ENCODE measurements around the gene NCOA1. TPM values are rescaled to one million over a fixed set of nuclear protein-coding genes. Genes with fewer than 3 reads are reported as not detected.
"Not testable (repeated sequence)": the region's sequence is repeated elsewhere in the genome, so short reads cannot be mapped to it uniquely, and the experiment has no call there.

The NCOA1 gene
- polyA plus RNA-seq, 1 donor from 2014 or later, result 23.0 TPM

DNA sequence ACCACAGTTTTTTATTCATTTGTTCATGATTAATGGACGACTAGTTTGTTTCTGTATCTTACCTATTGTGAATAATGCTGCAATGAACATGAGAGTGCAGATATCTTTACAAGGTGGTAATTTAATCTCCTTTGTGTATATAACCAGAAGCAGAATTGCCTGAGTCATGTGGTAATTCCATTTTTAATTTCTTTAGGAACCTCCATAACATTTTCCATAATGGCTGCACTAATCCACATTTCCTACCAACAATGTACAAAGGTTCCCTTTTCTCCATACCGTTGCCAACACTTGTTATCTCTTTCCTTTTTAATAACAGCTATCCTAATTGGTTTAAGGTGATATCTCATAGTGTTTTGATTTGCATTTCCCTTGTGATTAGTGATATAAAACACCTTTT lies 36.5 kb downstream of the NCOA1 start:
- Histone ChIP-seq H2AFZ (ENCODE audit: low read depth, low read length) (no peak overlapping the region), H3K36me3 (ENCODE audit: insufficient read depth, low read length) (no peaks in the 10 kb centered on the region), H3K4me2 (ENCODE audit: low read length) (no peak overlapping the region), H3F3A (ENCODE audit: insufficient read depth, low read length, poor library complexity, severe bottlenecking) (no peaks in the 10 kb centered on the region), H4K20me1 (ENCODE audit: insufficient read depth) (no peaks in the 10 kb centered on the region), H3K9me3 (ENCODE audit: low read length) (no peaks in the 10 kb centered on the region), H3K27me3 (ENCODE audit: insufficient read depth, low read depth, low read length) (no peaks in the 10 kb centered on the region), H3K79me2 (replicated peaks; ENCODE audit: insufficient read depth, low read length) (peaks cover 66% of the 10 kb centered on the region), H3K9ac (ENCODE audit: low read length) (no peak overlapping the region), H3K4me3 (ENCODE audit: low read length) (no peak overlapping the region), H3K9me2 (ENCODE audit: insufficient read depth, low read length) (no peaks in the 10 kb centered on the region), H3K27ac (ENCODE audit: low read length) (no peak overlapping the region)
- no peak for TF ChIP-seq EP300 (conservative IDR thresholded peaks at IDR 0.05; ENCODE audit: poor library complexity, severe bottlenecking)
- TF ChIP-seq, protein P1, sequence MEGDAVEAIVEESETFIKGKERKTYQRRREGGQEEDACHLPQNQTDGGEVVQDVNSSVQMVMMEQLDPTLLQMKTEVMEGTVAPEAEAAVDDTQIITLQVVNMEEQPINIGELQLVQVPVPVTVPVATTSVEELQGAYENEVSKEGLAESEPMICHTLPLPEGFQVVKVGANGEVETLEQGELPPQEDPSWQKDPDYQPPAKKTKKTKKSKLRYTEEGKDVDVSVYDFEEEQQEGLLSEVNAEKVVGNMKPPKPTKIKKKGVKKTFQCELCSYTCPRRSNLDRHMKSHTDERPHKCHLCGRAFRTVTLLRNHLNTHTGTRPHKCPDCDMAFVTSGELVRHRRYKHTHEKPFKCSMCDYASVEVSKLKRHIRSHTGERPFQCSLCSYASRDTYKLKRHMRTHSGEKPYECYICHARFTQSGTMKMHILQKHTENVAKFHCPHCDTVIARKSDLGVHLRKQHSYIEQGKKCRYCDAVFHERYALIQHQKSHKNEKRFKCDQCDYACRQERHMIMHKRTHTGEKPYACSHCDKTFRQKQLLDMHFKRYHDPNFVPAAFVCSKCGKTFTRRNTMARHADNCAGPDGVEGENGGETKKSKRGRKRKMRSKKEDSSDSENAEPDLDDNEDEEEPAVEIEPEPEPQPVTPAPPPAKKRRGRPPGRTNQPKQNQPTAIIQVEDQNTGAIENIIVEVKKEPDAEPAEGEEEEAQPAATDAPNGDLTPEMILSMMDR (IDR thresholded peaks at IDR 0.05; ENCODE audit: poor library complexity, severe bottlenecking), result no peak
- TF ChIP-seq, protein P2, sequence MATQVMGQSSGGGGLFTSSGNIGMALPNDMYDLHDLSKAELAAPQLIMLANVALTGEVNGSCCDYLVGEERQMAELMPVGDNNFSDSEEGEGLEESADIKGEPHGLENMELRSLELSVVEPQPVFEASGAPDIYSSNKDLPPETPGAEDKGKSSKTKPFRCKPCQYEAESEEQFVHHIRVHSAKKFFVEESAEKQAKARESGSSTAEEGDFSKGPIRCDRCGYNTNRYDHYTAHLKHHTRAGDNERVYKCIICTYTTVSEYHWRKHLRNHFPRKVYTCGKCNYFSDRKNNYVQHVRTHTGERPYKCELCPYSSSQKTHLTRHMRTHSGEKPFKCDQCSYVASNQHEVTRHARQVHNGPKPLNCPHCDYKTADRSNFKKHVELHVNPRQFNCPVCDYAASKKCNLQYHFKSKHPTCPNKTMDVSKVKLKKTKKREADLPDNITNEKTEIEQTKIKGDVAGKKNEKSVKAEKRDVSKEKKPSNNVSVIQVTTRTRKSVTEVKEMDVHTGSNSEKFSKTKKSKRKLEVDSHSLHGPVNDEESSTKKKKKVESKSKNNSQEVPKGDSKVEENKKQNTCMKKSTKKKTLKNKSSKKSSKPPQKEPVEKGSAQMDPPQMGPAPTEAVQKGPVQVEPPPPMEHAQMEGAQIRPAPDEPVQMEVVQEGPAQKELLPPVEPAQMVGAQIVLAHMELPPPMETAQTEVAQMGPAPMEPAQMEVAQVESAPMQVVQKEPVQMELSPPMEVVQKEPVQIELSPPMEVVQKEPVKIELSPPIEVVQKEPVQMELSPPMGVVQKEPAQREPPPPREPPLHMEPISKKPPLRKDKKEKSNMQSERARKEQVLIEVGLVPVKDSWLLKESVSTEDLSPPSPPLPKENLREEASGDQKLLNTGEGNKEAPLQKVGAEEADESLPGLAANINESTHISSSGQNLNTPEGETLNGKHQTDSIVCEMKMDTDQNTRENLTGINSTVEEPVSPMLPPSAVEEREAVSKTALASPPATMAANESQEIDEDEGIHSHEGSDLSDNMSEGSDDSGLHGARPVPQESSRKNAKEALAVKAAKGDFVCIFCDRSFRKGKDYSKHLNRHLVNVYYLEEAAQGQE (IDR thresholded peaks at IDR 0.05; ENCODE audit: borderline replicate concordance), result no peak
- TF ChIP-seq TAF1 (IDR thresholded peaks at IDR 0.05; ENCODE audit: low read depth), result no peak
- no peak for TF ChIP-seq MXI1 (conservative IDR thresholded peaks at IDR 0.05; ENCODE audit: poor library complexity, severe bottlenecking)
- TF ChIP-seq EZH2 (IDR thresholded peaks at IDR 0.05; ENCODE audit: borderline replicate concordance, insufficient read depth, low read length, poor library complexity, severe bottlenecking), result no peak
- TF ChIP-seq POLR2AphosphoS5 (IDR thresholded peaks at IDR 0.05), result no peak
- TF ChIP-seq SMC3 (conservative IDR thresholded peaks at IDR 0.05; ENCODE audit: poor library complexity), result no peak
- no peak for TF ChIP-seq RAD21 (conservative IDR thresholded peaks at IDR 0.05)

DNA sequence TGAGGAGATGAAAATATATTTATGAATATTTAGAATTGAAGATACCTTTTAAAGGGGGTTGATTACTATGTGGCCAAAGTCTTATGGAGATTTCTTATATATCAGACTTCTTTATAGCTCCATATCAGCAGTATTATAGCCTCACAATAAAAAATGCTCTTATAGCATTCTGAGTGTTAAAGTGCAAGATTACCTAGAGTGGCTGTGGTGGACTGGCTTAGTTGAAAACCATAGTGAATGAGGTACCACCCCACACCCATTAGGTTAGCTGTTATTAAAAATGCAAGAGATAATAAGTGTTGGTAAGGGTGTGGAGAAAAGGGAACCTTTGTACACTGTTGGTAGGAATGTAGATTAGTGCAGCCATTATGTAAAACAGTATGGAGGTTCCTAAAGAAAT lies 39.7 kb downstream of the NCOA1 start:
- TF ChIP-seq MXI1 (conservative IDR thresholded peaks at IDR 0.05; ENCODE audit: poor library complexity, severe bottlenecking) (no peak), TAF1 (IDR thresholded peaks at IDR 0.05; ENCODE audit: low read depth) (no peak), EZH2 (IDR thresholded peaks at IDR 0.05; ENCODE audit: borderline replicate concordance, insufficient read depth, low read length, poor library complexity, severe bottlenecking) (no peak), RAD21 (conservative IDR thresholded peaks at IDR 0.05) (no peak), EP300 (conservative IDR thresholded peaks at IDR 0.05; ENCODE audit: poor library complexity, severe bottlenecking) (no peak), POLR2AphosphoS5 (IDR thresholded peaks at IDR 0.05) (no peak), SMC3 (conservative IDR thresholded peaks at IDR 0.05; ENCODE audit: poor library complexity) (no peak)
- TF ChIP-seq, protein P1 (IDR thresholded peaks at IDR 0.05; ENCODE audit: poor library complexity, severe bottlenecking), result no peak
- TF ChIP-seq, protein P2 (IDR thresholded peaks at IDR 0.05; ENCODE audit: borderline replicate concordance), result no peak
- H3K27me3 ChIP-seq (ENCODE audit: insufficient read depth, low read depth, low read length), result no peaks in the 10 kb centered on the region
- H4K20me1 ChIP-seq (ENCODE audit: insufficient read depth), result no peaks in the 10 kb centered on the region
- H3K79me2 ChIP-seq (replicated peaks; ENCODE audit: insufficient read depth, low read length), result peaks cover 54% of the 10 kb centered on the region
- H3K4me3 ChIP-seq (ENCODE audit: low read length), result no peak overlapping the region
- H2AFZ ChIP-seq (ENCODE audit: low read depth, low read length), result no peak overlapping the region
- no peak overlapping the region for H3K9ac ChIP-seq (ENCODE audit: low read length)
- no peak overlapping the region for H3K4me2 ChIP-seq (ENCODE audit: low read length)
- no peaks in the 10 kb centered on the region for H3K36me3 ChIP-seq (ENCODE audit: insufficient read depth, low read length)
- H3K9me3 ChIP-seq (ENCODE audit: low read length), result no peaks in the 10 kb centered on the region
- H3F3A ChIP-seq (ENCODE audit: insufficient read depth, low read length, poor library complexity, severe bottlenecking), result no peaks in the 10 kb centered on the region
- H3K27ac ChIP-seq (ENCODE audit: low read length), result no peak overlapping the region
- no peaks in the 10 kb centered on the region for H3K9me2 ChIP-seq (ENCODE audit: insufficient read depth, low read length)

DNA sequence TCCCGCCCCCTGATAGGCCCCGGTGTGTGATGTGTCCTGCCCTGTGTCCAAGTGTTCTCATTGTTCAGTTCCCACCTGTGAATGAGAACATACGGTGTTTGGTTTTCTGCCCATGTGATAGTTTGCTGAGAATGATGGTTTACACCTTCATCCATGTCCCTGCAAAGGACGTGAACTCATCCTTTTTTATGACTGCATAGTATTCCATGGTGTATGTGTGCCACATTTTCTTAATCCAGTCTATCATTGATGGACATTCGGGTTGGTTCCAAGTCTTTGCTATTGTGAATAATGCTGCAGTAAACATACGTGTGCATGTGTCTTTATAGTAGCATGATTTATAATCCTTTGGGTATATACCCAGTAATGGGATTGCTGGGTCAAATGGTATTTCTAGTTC lies 40.6 kb downstream of the NCOA1 start:
- H3K36me3 ChIP-seq (ENCODE audit: insufficient read depth, low read length); H3F3A ChIP-seq (ENCODE audit: insufficient read depth, low read length, poor library complexity, severe bottlenecking); H3K27ac ChIP-seq (ENCODE audit: low read length); H3K9me3 ChIP-seq (ENCODE audit: low read length); H2AFZ ChIP-seq (ENCODE audit: low read depth, low read length); H3K4me3 ChIP-seq (ENCODE audit: low read length); H3K4me2 ChIP-seq (ENCODE audit: low read length); H4K20me1 ChIP-seq (ENCODE audit: insufficient read depth); H3K9ac ChIP-seq (ENCODE audit: low read length); H3K27me3 ChIP-seq (ENCODE audit: insufficient read depth, low read depth, low read length); H3K9me2 ChIP-seq (ENCODE audit: insufficient read depth, low read length): not testable (repeated sequence)
- peaks cover 46% of the 10 kb centered on the region for H3K79me2 ChIP-seq (replicated peaks; ENCODE audit: insufficient read depth, low read length)
